AG09319 (cell line): ENCODE data around the gene LCN12.

Source experiments
- DNase-seq: peaks from one replicate; pipeline ENCODE4 v3.0.0-alpha.2; 2010; ENCODE audit warnings: low read depth; ENCODE audit errors: extremely low read depth
- CTCF ChIP-seq: IDR thresholded peaks from 2 replicates; pipeline ENCODE4 v1.5.1; 2011; ENCODE audit warnings: low read depth, mild to moderate bottlenecking, inconsistent platforms, low read length, moderate library complexity

LCN12 gene

GRCh38 chr9:136991993-136992818 is 40.1 kb downstream of the LCN12 start, which contains the start of gene PAXX:
Gene PAXX (plus strand): TSS chr9:136992422. CDS start chr9:136992444, 22 bp downstream.
- TF ChIP-seq CTCF, result no peak
- peak; percentile 63 for DNase-seq

- no peak for TF ChIP-seq CTCF
- DNase-seq, result no peak
Measured at GRCh38 chr9:136992819-136993369, 40.8 kb downstream of the LCN12 start.

GRCh38 chr9:136994180-136994887 is 42.3 kb downstream of the LCN12 start:
- no peak for TF ChIP-seq CTCF
- no peak for DNase-seq

- DNase-seq, result no peak
- no peak for TF ChIP-seq CTCF
Measured at GRCh38 chr9:136994888-136995230, 42.8 kb downstream of the LCN12 start.

- no peak for DNase-seq
- TF ChIP-seq CTCF, result no peak
Measured at GRCh38 chr9:136995362-136995761, 43.3 kb downstream of the LCN12 start.

GRCh38 chr9:136995772-136996311 is 43.8 kb downstream of the LCN12 start:
- DNase-seq, result peak; percentile 4
- no peak for TF ChIP-seq CTCF
